Endodermal cell (in vitro differentiated cells): ENCODE measurements around the gene NMRK1. TPM values are rescaled to one million over a fixed set of nuclear protein-coding genes. Genes with fewer than 3 reads are reported as not detected.

ENCODE experiments used
- DNase-seq: peaks from one replicate; pipeline ENCODE4 v3.0.0-alpha.2; 2017
- H3K27ac ChIP-seq: 2 replicates; pipeline ENCODE4 v1.5.1; 2013; ENCODE audit warnings: mild to moderate bottlenecking, low read depth, low read length, moderate library complexity
- H3K27me3 ChIP-seq: 2 replicates; pipeline ENCODE4 v1.6.1; 2013; ENCODE audit warnings: mild to moderate bottlenecking, low read length, moderate library complexity; ENCODE audit not compliant: insufficient read depth, control insufficient read depth, poor library complexity, severe bottlenecking
- H3K36me3 ChIP-seq: 2 replicates; pipeline ENCODE4 v1.7.0; 2013; ENCODE audit warnings: mild to moderate bottlenecking, low read length, moderate library complexity; ENCODE audit not compliant: control insufficient read depth, insufficient read depth
- H3K4me1 ChIP-seq: one replicate; pipeline ENCODE4 v1.7.0; 2013; ENCODE audit warnings: low read length; ENCODE audit not compliant: control insufficient read depth, insufficient read depth
- H3K4me3 ChIP-seq: 2 replicates; pipeline ENCODE4 v1.5.1; 2013; ENCODE audit warnings: mild to moderate bottlenecking, low read length, moderate library complexity
- H3K9ac ChIP-seq: 2 replicates; pipeline ENCODE4 v1.6.1; 2013; ENCODE audit warnings: mild to moderate bottlenecking, low read length, moderate library complexity; ENCODE audit not compliant: poor library complexity, severe bottlenecking; ENCODE audit errors: extremely low read depth
- H3K9me3 ChIP-seq: 2 replicates; pipeline ENCODE4 v1.6.1; 2013; ENCODE audit warnings: mild to moderate bottlenecking, low read length, moderate library complexity; ENCODE audit not compliant: control insufficient read depth
- H3K27ac Mint-ChIP-seq: 2 replicates; pipeline ENCODE4 v1.8.0; 2020; ENCODE audit warnings: mixed read lengths
- H3K27me3 Mint-ChIP-seq: 2 replicates; pipeline ENCODE4 v1.8.0; 2021; ENCODE audit warnings: mild to moderate bottlenecking, mixed read lengths; ENCODE audit not compliant: insufficient read depth
- H3K36me3 Mint-ChIP-seq: 2 replicates; pipeline ENCODE4 v1.8.0; 2020; ENCODE audit warnings: low read depth, mixed read lengths
- H3K4me1 Mint-ChIP-seq: 2 replicates; pipeline ENCODE4 v1.8.0; 2020; ENCODE audit warnings: mixed read lengths
- H3K4me3 Mint-ChIP-seq: 2 replicates; pipeline ENCODE4 v1.8.0; 2020; ENCODE audit warnings: mild to moderate bottlenecking, moderate library complexity, mixed read lengths
- H3K9me3 Mint-ChIP-seq: 2 replicates; pipeline ENCODE4 v1.8.0; 2020; ENCODE audit warnings: mild to moderate bottlenecking, mixed read lengths
- WGBS, 2 experiments: methylation state at CpG; one replicate each; pipeline versions ENCODE4 v1.1.5 to v1.1.7; 2013; ENCODE audit warnings: missing lambda C conversion rate in 2 of 2, mixed read lengths in 1 of 2; ENCODE audit not compliant: insufficient coverage in 1 of 2, insufficient read length in 1 of 2; 5-methylcytosine and 5-hydroxymethylcytosine counted together
- total RNA-seq, 2 donors: library from RNA; stranded (reverse); fragmentation: NEBNext Ultra II Directional in 1 of 2; extraction: Animal tissue kit (Norgen Biotek cat#: 25700) in 1 of 2; gene quantifications; 2 replicates in 1 of 2; 3 replicates in 1 of 2; pipeline ENCODE4 v1.2.1, GENCODE V29; 2021
- TF ChIP-seq, protein P1 (sequence below): fragments of 200-600 bp; sonication (generic); conservative IDR thresholded peaks from 2 replicates; pipeline ENCODE4 v1.5.0; 2021; ENCODE audit warnings: antibody characterized with exemption, mild to moderate bottlenecking

Gene NMRK1
- total RNA-seq, 2 donors from 2014 or later, result 14.0 to 29.0 TPM

GRCh38 chr9:75039801-75040200 lies 48.2 kb downstream of the NMRK1 start:
- DNase-seq, result no peak
- Mint-ChIP-seq H3K27ac (no peak overlapping the region), H3K27me3 (peaks cover 2% of the 10 kb centered on the region), H3K9me3 (peaks cover 5% of the 10 kb centered on the region), H3K36me3 (no peaks in the 10 kb centered on the region), H3K4me1 (no peaks in the 10 kb centered on the region), H3K4me3 (no peak overlapping the region)
- WGBS, 2 experiments, result 87 to 92% methylated on average over 3 of the region's 3 CpGs
- Histone ChIP-seq H3K9ac (no peak overlapping the region), H3K36me3 (no peaks in the 10 kb centered on the region), H3K27me3 (no peaks in the 10 kb centered on the region), H3K27ac (no peak overlapping the region), H3K4me3 (no peak overlapping the region), H3K9me3 (no peaks in the 10 kb centered on the region), H3K4me1 (no peaks in the 10 kb centered on the region)
- TF ChIP-seq, protein P1, sequence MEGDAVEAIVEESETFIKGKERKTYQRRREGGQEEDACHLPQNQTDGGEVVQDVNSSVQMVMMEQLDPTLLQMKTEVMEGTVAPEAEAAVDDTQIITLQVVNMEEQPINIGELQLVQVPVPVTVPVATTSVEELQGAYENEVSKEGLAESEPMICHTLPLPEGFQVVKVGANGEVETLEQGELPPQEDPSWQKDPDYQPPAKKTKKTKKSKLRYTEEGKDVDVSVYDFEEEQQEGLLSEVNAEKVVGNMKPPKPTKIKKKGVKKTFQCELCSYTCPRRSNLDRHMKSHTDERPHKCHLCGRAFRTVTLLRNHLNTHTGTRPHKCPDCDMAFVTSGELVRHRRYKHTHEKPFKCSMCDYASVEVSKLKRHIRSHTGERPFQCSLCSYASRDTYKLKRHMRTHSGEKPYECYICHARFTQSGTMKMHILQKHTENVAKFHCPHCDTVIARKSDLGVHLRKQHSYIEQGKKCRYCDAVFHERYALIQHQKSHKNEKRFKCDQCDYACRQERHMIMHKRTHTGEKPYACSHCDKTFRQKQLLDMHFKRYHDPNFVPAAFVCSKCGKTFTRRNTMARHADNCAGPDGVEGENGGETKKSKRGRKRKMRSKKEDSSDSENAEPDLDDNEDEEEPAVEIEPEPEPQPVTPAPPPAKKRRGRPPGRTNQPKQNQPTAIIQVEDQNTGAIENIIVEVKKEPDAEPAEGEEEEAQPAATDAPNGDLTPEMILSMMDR, result no peak

GRCh38 chr9:75039009-75039408 lies 48.9 kb downstream of the NMRK1 start:
- Mint-ChIP-seq H3K27ac (no peak overlapping the region), H3K4me3 (no peak overlapping the region), H3K36me3 (no peaks in the 10 kb centered on the region), H3K27me3 (peaks cover 2% of the 10 kb centered on the region), H3K9me3 (peaks cover 5% of the 10 kb centered on the region), H3K4me1 (no peaks in the 10 kb centered on the region)
- H3K4me1 ChIP-seq, result no peaks in the 10 kb centered on the region
- TF ChIP-seq, protein P1, result no peak
- no peak overlapping the region for H3K4me3 ChIP-seq
- H3K27ac ChIP-seq, result no peak overlapping the region
- no peaks in the 10 kb centered on the region for H3K36me3 ChIP-seq
- H3K27me3 ChIP-seq, result no peaks in the 10 kb centered on the region
- DNase-seq, result no peak
- no peak overlapping the region for H3K9ac ChIP-seq
- WGBS, 2 experiments, result 75 to 100% methylated on average over 1 to 3 of the region's 3 CpGs
- H3K9me3 ChIP-seq, result no peaks in the 10 kb centered on the region

- Mint-ChIP-seq H3K27ac (no peak overlapping the region), H3K4me1 (no peaks in the 10 kb centered on the region), H3K27me3 (peaks cover 2% of the 10 kb centered on the region), H3K36me3 (no peaks in the 10 kb centered on the region), H3K4me3 (no peak overlapping the region), H3K9me3 (peaks cover 5% of the 10 kb centered on the region)
- TF ChIP-seq, protein P1, result no peak
- Histone ChIP-seq H3K4me1 (no peaks in the 10 kb centered on the region), H3K27ac (no peak overlapping the region), H3K36me3 (no peaks in the 10 kb centered on the region), H3K9ac (no peak overlapping the region), H3K27me3 (no peaks in the 10 kb centered on the region), H3K9me3 (no peaks in the 10 kb centered on the region), H3K4me3 (no peak overlapping the region)
- WGBS, 2 experiments, result 89 to 100% methylated on average over 1 to 3 of the region's 3 CpGs
- DNase-seq, result no peak
Observed at GRCh38 chr9:75036793-75037192, 51.2 kb downstream of the NMRK1 start.
